Esophagus squamous epithelium (tissue), 4 donors: ENCODE data around the gene HCLS1.

Source experiments
- CTCF ChIP-seq, 6 experiments: fragments of 450-650 bp in 4 of 6; fragments of 200-600 bp in 2 of 6; sonication (generic) in 2 of 6; IDR thresholded peaks; one replicate each; pipeline ENCODE4 v1.5.1; 2016 to 2019; ENCODE audit warnings: antibody characterized with exemption in 6 of 6, mild to moderate bottlenecking in 4 of 6, moderate library complexity in 4 of 6
- POLR2A ChIP-seq, 4 donors: fragments of 450-650 bp; IDR thresholded peaks; one replicate each; pipeline ENCODE4 v1.6.1; 2017; ENCODE audit warnings: antibody characterized with exemption in 4 of 4, mild to moderate bottlenecking in 4 of 4, moderate library complexity in 3 of 4

DNA sequence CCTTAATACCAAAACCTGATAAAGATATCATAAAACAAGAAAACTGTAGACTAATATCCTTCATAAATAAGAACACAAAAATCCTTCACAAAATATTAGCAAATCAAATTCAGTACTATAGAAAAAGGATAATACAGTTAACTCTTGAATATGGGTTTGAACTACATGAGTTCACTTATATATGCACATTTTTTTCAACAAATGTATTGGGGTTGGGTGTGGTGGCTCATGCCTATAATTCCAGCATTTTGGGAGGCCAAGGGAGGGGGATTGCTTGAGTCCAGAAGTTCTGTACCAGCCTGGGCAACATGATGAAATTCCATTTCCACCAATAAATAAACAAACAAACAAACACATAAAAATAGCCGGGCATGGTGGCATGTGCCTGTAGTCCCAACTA, 49.6 kb upstream of the HCLS1 start:
- TF ChIP-seq CTCF (IDR thresholded peaks at IDR 0.05) (no peak), POLR2A (IDR thresholded peaks at IDR 0.05) (no peak)
